ENCODE results near the gene C21orf58.
"Not testable (repeated sequence)": the region's sequence is repeated elsewhere in the genome, so short reads cannot be mapped to it uniquely, and the experiment has no call there.

C21orf58 gene

DNA sequence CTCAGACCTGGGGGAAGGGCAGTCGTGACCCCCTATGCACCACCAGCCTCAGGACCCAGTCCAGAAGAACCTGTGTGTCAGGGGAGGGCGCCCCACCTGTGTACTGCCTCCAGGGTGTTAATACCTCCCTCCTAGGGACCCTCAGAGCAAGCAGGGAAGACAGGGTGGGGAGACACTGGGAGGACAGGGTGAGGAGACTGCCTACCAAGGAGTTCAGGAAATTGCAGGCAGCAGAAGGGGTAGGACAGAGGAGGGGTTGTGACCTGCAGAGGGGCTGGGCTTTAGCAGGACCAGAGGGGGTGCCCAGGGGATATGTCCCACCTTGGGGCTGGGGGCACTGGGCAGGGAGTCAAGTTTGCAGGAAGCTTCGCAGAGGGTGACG, 5.2 kb downstream of the C21orf58 start:
- no peak overlapping the region for H3K4me3 ChIP-seq (ENCODE audit: low read length)
- TF ChIP-seq, protein P1, sequence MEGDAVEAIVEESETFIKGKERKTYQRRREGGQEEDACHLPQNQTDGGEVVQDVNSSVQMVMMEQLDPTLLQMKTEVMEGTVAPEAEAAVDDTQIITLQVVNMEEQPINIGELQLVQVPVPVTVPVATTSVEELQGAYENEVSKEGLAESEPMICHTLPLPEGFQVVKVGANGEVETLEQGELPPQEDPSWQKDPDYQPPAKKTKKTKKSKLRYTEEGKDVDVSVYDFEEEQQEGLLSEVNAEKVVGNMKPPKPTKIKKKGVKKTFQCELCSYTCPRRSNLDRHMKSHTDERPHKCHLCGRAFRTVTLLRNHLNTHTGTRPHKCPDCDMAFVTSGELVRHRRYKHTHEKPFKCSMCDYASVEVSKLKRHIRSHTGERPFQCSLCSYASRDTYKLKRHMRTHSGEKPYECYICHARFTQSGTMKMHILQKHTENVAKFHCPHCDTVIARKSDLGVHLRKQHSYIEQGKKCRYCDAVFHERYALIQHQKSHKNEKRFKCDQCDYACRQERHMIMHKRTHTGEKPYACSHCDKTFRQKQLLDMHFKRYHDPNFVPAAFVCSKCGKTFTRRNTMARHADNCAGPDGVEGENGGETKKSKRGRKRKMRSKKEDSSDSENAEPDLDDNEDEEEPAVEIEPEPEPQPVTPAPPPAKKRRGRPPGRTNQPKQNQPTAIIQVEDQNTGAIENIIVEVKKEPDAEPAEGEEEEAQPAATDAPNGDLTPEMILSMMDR (conservative IDR thresholded peaks at IDR 0.05; ENCODE audit: low read depth, low read length), result no peak
- no peak for DNase-seq (ENCODE audit: low read depth)

DNA sequence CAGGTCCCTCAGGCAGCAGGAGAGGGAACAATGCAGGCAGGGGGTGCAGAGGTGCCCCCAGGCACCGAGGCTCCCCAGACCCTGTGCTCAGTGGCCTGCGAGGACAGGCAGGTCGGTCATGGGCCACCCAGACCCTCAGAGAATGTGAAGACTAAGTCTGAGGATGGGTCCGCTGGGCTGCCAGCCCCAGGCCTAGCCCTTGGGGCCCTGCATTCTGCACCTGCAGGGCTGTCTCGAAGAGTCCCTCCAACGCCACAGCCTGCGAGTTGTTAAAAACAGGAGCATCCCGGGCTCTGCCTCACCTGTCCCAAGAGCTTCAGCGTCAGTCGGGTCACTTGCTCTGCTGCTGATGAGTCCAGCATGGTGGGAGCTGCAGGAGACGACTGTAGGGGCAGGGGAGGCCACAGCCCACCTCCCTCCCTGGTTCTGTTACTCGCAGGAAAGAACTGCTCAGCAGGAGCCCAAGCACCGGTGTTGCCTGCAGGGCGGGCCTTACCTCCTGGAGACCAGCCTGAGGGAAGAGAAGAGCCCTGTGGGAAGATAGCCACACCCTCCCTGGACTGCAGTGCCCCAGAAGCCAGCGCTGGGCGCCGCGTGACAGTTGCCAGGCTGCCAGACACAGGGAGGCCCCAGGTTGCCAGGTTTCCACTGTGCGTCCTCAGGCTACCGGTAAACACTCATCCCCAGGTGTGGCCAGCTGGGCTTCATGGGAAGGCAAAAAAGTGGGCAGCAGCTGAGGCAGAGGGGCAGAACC, 5.8 kb downstream of the C21orf58 start:
- no peak for DNase-seq (ENCODE audit: low read depth)
- no peak overlapping the region for H3K4me3 ChIP-seq (ENCODE audit: low read length)
- TF ChIP-seq, protein P1 (conservative IDR thresholded peaks at IDR 0.05; ENCODE audit: low read depth, low read length), result no peak

DNA sequence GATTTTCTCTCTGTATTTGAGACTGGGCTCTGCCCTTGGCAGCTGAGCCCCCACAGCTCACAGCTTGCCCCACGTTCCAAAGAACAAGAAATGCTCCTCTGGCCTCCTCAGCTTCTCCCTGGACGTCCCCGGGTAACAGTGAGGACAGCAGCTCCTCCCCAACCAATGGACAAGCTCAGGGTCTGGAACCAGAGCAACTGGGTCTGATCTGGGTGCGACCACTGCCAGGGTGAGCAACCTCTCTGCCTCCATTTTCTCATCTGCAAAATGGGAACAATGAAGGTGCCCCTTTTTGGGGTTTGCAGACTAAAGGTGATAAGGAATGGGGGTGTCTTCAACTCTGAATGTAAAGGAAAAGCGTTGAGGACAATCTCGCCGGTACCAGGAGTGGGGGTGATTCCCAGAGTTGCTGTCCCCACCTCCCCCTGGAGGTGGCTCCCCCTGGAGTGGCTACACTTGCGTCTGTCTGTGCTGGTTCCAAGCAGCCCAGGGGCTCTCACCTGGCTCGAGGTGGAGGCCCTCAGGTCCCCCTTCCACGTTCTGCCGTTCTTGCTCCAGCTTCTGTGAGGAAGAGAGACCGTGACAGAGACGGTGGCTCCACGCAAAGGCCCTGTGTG, 6.9 kb downstream of the C21orf58 start:
- TF ChIP-seq, protein P1 (conservative IDR thresholded peaks at IDR 0.05; ENCODE audit: low read depth, low read length), result no peak
- no peak overlapping the region for H3K4me3 ChIP-seq (ENCODE audit: low read length)
- no peak for DNase-seq (ENCODE audit: low read depth)

DNA sequence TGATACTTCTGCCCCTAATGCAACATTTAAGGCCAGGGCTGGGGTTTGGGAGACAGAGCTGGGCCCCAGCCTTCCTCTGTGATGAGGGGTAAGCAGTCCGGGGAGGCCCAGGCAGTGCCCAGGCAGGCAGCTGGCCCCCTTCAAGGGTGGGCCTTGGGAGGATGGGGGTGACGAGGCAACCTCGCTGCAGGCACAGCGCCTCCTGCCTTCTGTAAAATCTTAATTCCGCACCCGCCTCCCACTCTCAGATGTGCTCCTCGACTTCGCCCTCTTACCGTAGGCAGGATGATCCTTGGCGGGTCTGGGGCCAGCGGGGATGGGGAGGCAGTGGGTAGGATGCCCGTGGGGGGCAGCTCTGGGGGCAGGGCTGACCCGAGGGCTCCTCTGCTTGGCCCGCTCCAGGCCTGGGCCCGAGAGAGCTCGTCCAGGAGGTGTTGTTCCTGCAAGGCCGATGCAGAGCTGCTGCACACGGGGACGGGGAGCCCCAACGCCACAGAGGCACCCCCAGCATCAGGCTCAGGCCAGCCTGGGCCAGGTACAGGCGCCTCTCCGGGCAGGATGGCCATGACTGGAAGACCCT, 9.1 kb downstream of the C21orf58 start:
- H3K4me3 ChIP-seq (ENCODE audit: low read length), result no peak overlapping the region
- TF ChIP-seq, protein P1 (conservative IDR thresholded peaks at IDR 0.05; ENCODE audit: low read depth, low read length), result no peak
- no peak for DNase-seq (ENCODE audit: low read depth)

DNA sequence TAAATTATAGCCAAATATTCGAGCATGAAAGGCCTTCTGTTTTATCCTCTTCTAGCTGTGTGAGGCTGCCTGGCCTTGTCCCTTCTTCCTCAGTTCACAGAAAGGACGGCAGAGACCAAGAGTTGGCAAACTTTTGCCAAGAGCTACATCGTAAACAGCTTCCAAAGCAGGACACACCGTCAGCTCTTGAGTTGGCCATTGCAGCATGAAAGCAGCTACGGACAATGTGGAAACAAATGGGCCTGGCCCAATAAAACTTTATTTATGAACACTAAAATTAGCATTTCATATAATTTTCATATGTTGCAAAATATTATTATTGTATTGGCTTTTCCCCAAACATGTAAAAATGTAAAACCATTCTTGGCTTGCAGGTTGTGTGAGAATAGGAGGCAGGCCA, 10.7 kb downstream of the C21orf58 start:
- no peak overlapping the region for H3K4me3 ChIP-seq (ENCODE audit: low read length)
- TF ChIP-seq, protein P1 (conservative IDR thresholded peaks at IDR 0.05; ENCODE audit: low read depth, low read length), result no peak
- no peak for DNase-seq (ENCODE audit: low read depth)

DNA sequence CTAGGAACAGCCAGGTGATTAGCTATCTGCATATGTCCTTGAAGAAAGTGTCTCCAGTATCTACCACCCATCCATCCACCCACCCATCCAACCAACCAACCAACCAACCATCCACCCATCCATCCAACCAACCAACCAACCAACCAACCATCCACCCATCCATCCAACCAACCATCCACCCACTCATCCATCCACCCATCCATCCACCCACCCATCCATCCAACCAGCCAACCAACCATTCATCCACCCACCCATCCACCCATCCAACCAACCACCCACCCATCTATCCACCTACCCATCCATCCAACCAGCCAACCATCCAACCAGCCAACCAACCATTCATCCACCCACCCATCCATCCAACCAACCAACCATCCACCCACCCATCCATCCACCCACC, 12.1 kb downstream of the C21orf58 start:
- H3K4me3 ChIP-seq (ENCODE audit: low read length), result no peak overlapping the region
- TF ChIP-seq, protein P1 (conservative IDR thresholded peaks at IDR 0.05; ENCODE audit: low read depth, low read length), result no peak
- no peak for DNase-seq (ENCODE audit: low read depth)

DNA sequence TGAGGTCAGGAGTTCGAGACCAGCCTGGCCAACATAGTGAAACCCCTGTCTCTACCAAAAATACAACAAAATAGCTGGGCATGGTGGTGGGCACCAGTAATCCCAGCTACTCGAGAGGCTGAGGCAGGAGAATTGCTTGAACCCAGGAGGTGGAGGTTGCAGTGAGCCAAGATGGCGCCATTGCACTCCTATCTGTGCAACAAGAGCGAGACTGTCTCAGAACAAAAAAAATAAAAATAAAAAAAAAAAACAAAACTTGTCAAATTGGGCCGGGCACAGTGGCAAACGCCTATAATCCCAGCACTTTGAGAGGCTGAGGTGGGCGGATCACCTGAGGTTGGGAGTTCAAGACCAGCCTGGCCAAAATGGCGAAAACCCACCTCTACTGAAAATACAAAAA, 13.4 kb downstream of the C21orf58 start:
- not testable (repeated sequence) for H3K4me3 ChIP-seq (ENCODE audit: low read length); DNase-seq (ENCODE audit: low read depth)
